ENCODE results near the gene CENPB. TPM values are rescaled to one million over a fixed set of nuclear protein-coding genes. Genes with fewer than 3 reads are reported as not detected.

The CENPB gene
- total RNA-seq, 2 experiments from 2014 or later: 87.1 to 92.0 TPM

- ATAC-seq (peak; percentile 80), DNase-seq (peak; percentile 46)
- Mint-ChIP-seq H3K36me3 (ENCODE audit: low read depth) (peaks cover 9% of the 10 kb centered on the region), H3K4me3 (peak overlapping the region; percentile 75), H3K27me3 (ENCODE audit: low read depth) (peaks cover 23% of the 10 kb centered on the region), H3K4me1 (ENCODE audit: low read depth) (peaks cover 29% of the 10 kb centered on the region), H3K27ac (no peak overlapping the region), H3K9me3 (ENCODE audit: insufficient read depth) (no peaks in the 10 kb centered on the region)
- POLR2A ChIA-PET: interaction anchor here (0.6 to 2.2 kb wide), 4 partner anchors 8 to 18 kb away, joined by 3 to 15 read pairs (median 4); partner anchors contain the start of genes ADISSP and CENPB
- CTCF ChIA-PET: interaction anchor here (0.6 to 2.8 kb wide), 7 partner anchors 9 to 101 kb away, joined by 3 to 19 read pairs (median 5); partner anchors contain the start of gene ADISSP
Observed at GRCh38 chr20:3777716-3778629, 8.6 kb downstream of the CENPB start.

- Mint-ChIP-seq H3K27me3 (ENCODE audit: low read depth) (peaks cover 23% of the 10 kb centered on the region), H3K36me3 (ENCODE audit: low read depth) (peaks cover 5% of the 10 kb centered on the region), H3K4me1 (ENCODE audit: low read depth) (peaks cover 25% of the 10 kb centered on the region), H3K4me3 (peak overlapping the region; percentile 75), H3K27ac (peak overlapping the region; percentile 55), H3K9me3 (ENCODE audit: insufficient read depth) (no peaks in the 10 kb centered on the region)
- ATAC-seq (peak; percentile 51), DNase-seq (no peak)
- ChIA-PET CTCF (interaction anchor here (1.0 to 2.8 kb wide), 4 partner anchors 9 to 78 kb away, joined by 3 to 19 read pairs (median 7); partner anchors contain the start of gene ADISSP), POLR2A (no interaction called here)
Observed at GRCh38 chr20:3777381-3777715, 9.2 kb downstream of the CENPB start.

GRCh38 chr20:3775457-3776108, 11.0 kb downstream of the CENPB start:
- ChIA-PET CTCF (interaction anchor here (1.2 kb wide), 2 partner anchors 10 to 45 kb away, joined by 3 to 5 read pairs; partner anchors contain the start of genes AP5S1 and CENPB), POLR2A (interaction anchor here (1.2 to 1.3 kb wide), 2 partner anchors 10 to 11 kb away, joined by 3 to 4 read pairs; partner anchors contain the start of gene CENPB)
- H3K27ac Mint-ChIP-seq: no peak overlapping the region
- no peak overlapping the region for H3K4me3 Mint-ChIP-seq
- H3K27me3 Mint-ChIP-seq (ENCODE audit: low read depth): peaks cover 21% of the 10 kb centered on the region
- ATAC-seq (no peak), DNase-seq (no peak)
- H3K9me3 Mint-ChIP-seq (ENCODE audit: insufficient read depth): no peaks in the 10 kb centered on the region
- peaks cover 5% of the 10 kb centered on the region for H3K36me3 Mint-ChIP-seq (ENCODE audit: low read depth)
- peaks cover 14% of the 10 kb centered on the region for H3K4me1 Mint-ChIP-seq (ENCODE audit: low read depth)

GRCh38 chr20:3771552-3772058, 14.9 kb downstream of the CENPB start:
- Mint-ChIP-seq H3K4me1 (ENCODE audit: low read depth) (peaks cover 16% of the 10 kb centered on the region), H3K9me3 (ENCODE audit: insufficient read depth) (no peaks in the 10 kb centered on the region), H3K4me3 (no peak overlapping the region), H3K27ac (no peak overlapping the region), H3K36me3 (ENCODE audit: low read depth) (no peaks in the 10 kb centered on the region), H3K27me3 (ENCODE audit: low read depth) (no peaks in the 10 kb centered on the region)
- ATAC-seq: no peak
- no peak for DNase-seq
- ChIA-PET CTCF (no interaction called here), POLR2A (interaction anchor here (0.6 kb wide), 1 partner anchor 14 kb away, joined by 3 read pairs; no protein-coding TSS in a partner anchor)

GRCh38 chr20:3768342-3769130, 18.0 kb downstream of the CENPB start:
- ATAC-seq: peak; percentile 52
- DNase-seq: peak; percentile 88
- Mint-ChIP-seq H3K27ac (peak overlapping the region; percentile 94), H3K4me3 (peak overlapping the region; percentile 89), H3K36me3 (ENCODE audit: low read depth) (no peaks in the 10 kb centered on the region), H3K4me1 (ENCODE audit: low read depth) (peaks cover 30% of the 10 kb centered on the region), H3K27me3 (ENCODE audit: low read depth) (no peaks in the 10 kb centered on the region), H3K9me3 (ENCODE audit: insufficient read depth) (no peaks in the 10 kb centered on the region)
- POLR2A ChIA-PET: interaction anchor here (1.0 to 2.7 kb wide), 7 partner anchors 11 to 52 kb away, joined by 3 to 15 read pairs (median 8); partner anchors contain the start of genes AP5S1, CENPB and SPEF1
- CTCF ChIA-PET: interaction anchor here (0.6 to 5.8 kb wide), 26 partner anchors 8 to 145 kb away, joined by 3 to 33 read pairs (median 4); partner anchors contain the start of genes ADAM33, AP5S1, CENPB and SPEF1

GRCh38 chr20:3767427-3768341, 18.9 kb downstream of the CENPB start, which contains the start of gene ADISSP:
ADISSP (minus strand) TSS chr20:3767753; CDS start chr20:3760100, 7,653 bp downstream.
- Mint-ChIP-seq H3K27me3 (ENCODE audit: low read depth) (no peaks in the 10 kb centered on the region), H3K4me3 (peak within 1 kb of the TSS; percentile 89), H3K36me3 (ENCODE audit: low read depth) (no peaks in the 10 kb centered on the region), H3K4me1 (ENCODE audit: low read depth) (peaks cover 30% of the 10 kb centered on the region), H3K9me3 (ENCODE audit: insufficient read depth) (no peaks in the 10 kb centered on the region), H3K27ac (peak within 1 kb of the TSS; percentile 94)
- ChIA-PET POLR2A (interaction anchor here (0.6 to 2.7 kb wide), 10 partner anchors 8 to 395 kb away, joined by 3 to 15 read pairs (median 4); partner anchors contain the start of genes AP5S1, CENPB and SPEF1), CTCF (interaction anchor here (0.6 to 5.8 kb wide), 20 partner anchors 10 to 228 kb away, joined by 3 to 33 read pairs (median 4); partner anchors contain the start of genes ADAM33, AP5S1, CENPB and SPEF1)
- DNase-seq (peak; percentile 99), ATAC-seq (peak; percentile 95)

GRCh38 chr20:3767110-3767426, 19.5 kb downstream of the CENPB start:
- DNase-seq (peak; percentile 42), ATAC-seq (peak; percentile 6)
- POLR2A ChIA-PET: interaction anchor here (1.4 to 2.7 kb wide), 4 partner anchors 12 to 19 kb away, joined by 3 to 15 read pairs (median 12); partner anchors contain the start of genes CENPB and SPEF1
- H3K4me3 Mint-ChIP-seq: peak overlapping the region; percentile 89
- H3K27me3 Mint-ChIP-seq (ENCODE audit: low read depth): no peaks in the 10 kb centered on the region
- no peaks in the 10 kb centered on the region for H3K36me3 Mint-ChIP-seq (ENCODE audit: low read depth)
- CTCF ChIA-PET: interaction anchor here (1.2 to 5.8 kb wide), 10 partner anchors 9 to 90 kb away, joined by 4 to 33 read pairs (median 16); partner anchors contain the start of genes AP5S1, CENPB and SPEF1
- peak overlapping the region; percentile 14 for H3K27ac Mint-ChIP-seq
- no peaks in the 10 kb centered on the region for H3K9me3 Mint-ChIP-seq (ENCODE audit: insufficient read depth)
- peaks cover 30% of the 10 kb centered on the region for H3K4me1 Mint-ChIP-seq (ENCODE audit: low read depth)

GRCh38 chr20:3766422-3767109, 20.0 kb downstream of the CENPB start:
- Mint-ChIP-seq H3K4me1 (ENCODE audit: low read depth) (peaks cover 30% of the 10 kb centered on the region), H3K27ac (no peak overlapping the region), H3K36me3 (ENCODE audit: low read depth) (no peaks in the 10 kb centered on the region), H3K27me3 (ENCODE audit: low read depth) (no peaks in the 10 kb centered on the region), H3K4me3 (peak overlapping the region; percentile 89), H3K9me3 (ENCODE audit: insufficient read depth) (no peaks in the 10 kb centered on the region)
- ATAC-seq: no peak
- ChIA-PET CTCF (interaction anchor here (0.7 to 5.8 kb wide), 10 partner anchors 9 to 314 kb away, joined by 3 to 33 read pairs (median 6); partner anchors contain the start of genes AP5S1, CENPB and SPEF1), POLR2A (interaction anchor here (1.2 to 2.7 kb wide), 2 partner anchors 13 to 20 kb away, joined by 3 to 15 read pairs; partner anchors contain the start of gene CENPB)
- no peak for DNase-seq

- POLR2A ChIA-PET: interaction anchor here (1.2 kb wide), 1 partner anchor 21 kb away, joined by 3 read pairs; the partner anchor contains the start of gene CENPB
- DNase-seq (no peak), ATAC-seq (no peak)
- no peaks in the 10 kb centered on the region for H3K27me3 Mint-ChIP-seq (ENCODE audit: low read depth)
- CTCF ChIA-PET: interaction anchor here (1.2 to 5.8 kb wide), 6 partner anchors 12 to 90 kb away, joined by 3 to 33 read pairs (median 4); partner anchors contain the start of gene CENPB
- H3K27ac Mint-ChIP-seq: no peak overlapping the region
- H3K9me3 Mint-ChIP-seq (ENCODE audit: insufficient read depth): no peaks in the 10 kb centered on the region
- H3K36me3 Mint-ChIP-seq (ENCODE audit: low read depth): no peaks in the 10 kb centered on the region
- H3K4me1 Mint-ChIP-seq (ENCODE audit: low read depth): peaks cover 30% of the 10 kb centered on the region
- peak overlapping the region; percentile 10 for H3K4me3 Mint-ChIP-seq
Observed at GRCh38 chr20:3765171-3765882, 21.2 kb downstream of the CENPB start.
